ENCODE measurements around the gene FAM171A1.
"Not testable (repeated sequence)": the region's sequence is repeated elsewhere in the genome, so short reads cannot be mapped to it uniquely, and the experiment has no call there.

- TF ChIP-seq POLR2A, CTCF (IDR thresholded peaks at IDR 0.05): not testable (repeated sequence)
Observed at GRCh38 chr10:15409350-15409749, 38.3 kb upstream of the FAM171A1 start.

Data from body of pancreas (tissue), 4 donors.